C4-2B (cell line): ENCODE data around the gene NUTM2E.
"Not testable (repeated sequence)": the region's sequence is repeated elsewhere in the genome, so short reads cannot be mapped to it uniquely, and the experiment has no call there.

Experiments used
- CTCF ChIP-seq: fragments of 450-650 bp; conservative IDR thresholded peaks from 2 replicates; pipeline ENCODE4 v1.5.1; 2017; ENCODE audit warnings: mild to moderate bottlenecking
- ZFX ChIP-seq: fragments of 450-650 bp; IDR thresholded peaks from 2 replicates; pipeline ENCODE4 v1.6.1; 2017

DNA sequence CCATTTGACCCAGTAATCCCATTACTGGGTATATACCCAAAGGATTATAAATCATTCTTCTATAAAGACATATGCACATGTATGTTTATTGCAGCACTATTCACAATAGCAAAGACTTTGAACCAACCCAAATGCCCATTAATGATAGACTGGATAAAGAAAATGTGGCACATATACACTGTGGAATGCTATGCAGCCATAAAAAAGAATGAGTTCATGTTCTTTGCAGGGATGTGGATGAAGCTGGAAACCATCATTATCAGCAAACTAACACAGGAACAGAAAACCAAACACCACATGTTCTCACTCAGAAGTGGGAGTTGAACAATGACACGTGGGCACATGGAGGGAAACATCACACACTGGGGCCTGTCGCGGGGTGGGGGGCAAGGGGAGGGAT lies 7.3 kb downstream of the NUTM2E start:
- not testable (repeated sequence) for TF ChIP-seq CTCF, ZFX
